Mesothelial cell of epicardium (in vitro differentiated cells): Measurements from ENCODE around the gene USP12. TPM values are rescaled to one million over a fixed set of nuclear protein-coding genes. Genes with fewer than 3 reads are reported as not detected.

Source experiments
- DNase-seq, 2 experiments: peaks; one replicate each; pipeline ENCODE4 v3.0.0; 2021; ENCODE audit warnings: low spot score in 2 of 2; ENCODE audit not compliant: unreplicated experiment in 2 of 2
- H3K27ac Mint-ChIP-seq: 2 replicates; pipeline ENCODE4 v1.8.0; 2021; ENCODE audit warnings: mixed read lengths
- H3K27me3 Mint-ChIP-seq: 2 replicates; pipeline ENCODE4 v1.8.0; 2021; ENCODE audit warnings: low read depth, mixed read lengths
- H3K36me3 Mint-ChIP-seq: 2 replicates; pipeline ENCODE4 v1.8.0; 2021; ENCODE audit warnings: mixed read lengths
- H3K4me1 Mint-ChIP-seq: 2 replicates; pipeline ENCODE4 v1.8.0; 2021; ENCODE audit warnings: mixed read lengths
- H3K4me3 Mint-ChIP-seq: 2 replicates; pipeline ENCODE4 v1.8.0; 2021; ENCODE audit warnings: mild to moderate bottlenecking, moderate library complexity, mixed read lengths
- H3K9me3 Mint-ChIP-seq: 2 replicates; pipeline ENCODE4 v1.8.0; 2021; ENCODE audit warnings: mixed read lengths
- CTCF ChIP-seq: fragments of 200-600 bp; sonication (generic); IDR thresholded peaks from one replicate; pipeline ENCODE4 v1.5.0; 2021; ENCODE audit warnings: antibody characterized with exemption; ENCODE audit not compliant: unreplicated experiment
- total RNA-seq: library from RNA; stranded (reverse); gene quantifications from 3 replicates; pipeline ENCODE4 v1.2.1, GENCODE V29; 2021

The USP12 gene
- total RNA-seq, 1 donor from 2014 or later = 22.3 TPM

- Mint-ChIP-seq H3K4me3 (no peak overlapping the region), H3K27me3 (peaks cover 4% of the 10 kb centered on the region)
- no peak for DNase-seq
Measured at GRCh38 chr13:27026396-27026795, 145.2 kb downstream of the USP12 start.

GRCh38 chr13:27024776-27025492 is 146.7 kb downstream of the USP12 start:
- Mint-ChIP-seq H3K4me3 (no peak overlapping the region), H3K36me3 (no peaks in the 10 kb centered on the region), H3K27me3 (peaks cover 4% of the 10 kb centered on the region), H3K4me1 (peaks cover 27% of the 10 kb centered on the region), H3K27ac (no peak overlapping the region), H3K9me3 (no peaks in the 10 kb centered on the region)
- no peak for DNase-seq
- no peak for TF ChIP-seq CTCF

More at GRCh38 chr13:27026396-27026795, 145.2 kb downstream of the USP12 start:
- Mint-ChIP-seq H3K27ac (no peak overlapping the region), H3K9me3 (peaks cover 3% of the 10 kb centered on the region), H3K4me1 (peaks cover 27% of the 10 kb centered on the region), H3K36me3 (no peaks in the 10 kb centered on the region)
- no peak for TF ChIP-seq CTCF

GRCh38 chr13:27024074-27024461 is 147.5 kb downstream of the USP12 start:
- Mint-ChIP-seq H3K27ac (no peak overlapping the region), H3K36me3 (no peaks in the 10 kb centered on the region), H3K4me1 (peaks cover 23% of the 10 kb centered on the region), H3K27me3 (peaks cover 4% of the 10 kb centered on the region), H3K9me3 (no peaks in the 10 kb centered on the region), H3K4me3 (no peak overlapping the region)
- no peak for DNase-seq
- TF ChIP-seq CTCF = no peak

GRCh38 chr13:27023385-27024073 is 148.1 kb downstream of the USP12 start:
- Mint-ChIP-seq H3K36me3 (no peaks in the 10 kb centered on the region), H3K27me3 (peaks cover 4% of the 10 kb centered on the region), H3K9me3 (no peaks in the 10 kb centered on the region), H3K4me3 (no peak overlapping the region), H3K4me1 (peaks cover 18% of the 10 kb centered on the region), H3K27ac (no peak overlapping the region)
- DNase-seq = peak in 1 of 2 experiments; percentile 10
- no peak for TF ChIP-seq CTCF

- peaks cover 4% of the 10 kb centered on the region for H3K27me3 Mint-ChIP-seq
- H3K9me3 Mint-ChIP-seq = no peaks in the 10 kb centered on the region
- peak in 1 of 2 experiments; percentile 25 for DNase-seq
- H3K27ac Mint-ChIP-seq = no peak overlapping the region
- H3K4me3 Mint-ChIP-seq = no peak overlapping the region
- peaks cover 12% of the 10 kb centered on the region for H3K4me1 Mint-ChIP-seq
- no peak for TF ChIP-seq CTCF
- no peaks in the 10 kb centered on the region for H3K36me3 Mint-ChIP-seq
Measured at GRCh38 chr13:27022571-27023311, 148.9 kb downstream of the USP12 start.
